Spleen (tissue), 11 donors: Measurements from ENCODE around the gene TRIM50. TPM values are rescaled to one million over a fixed set of nuclear protein-coding genes. Genes with fewer than 3 reads are reported as not detected.

Experiments used
- DNase-seq: peaks from one replicate; pipeline ENCODE4 v3.0.0-alpha.2; 2020
- H3K27ac ChIP-seq, 8 donors: fragments of 200-600 bp; sonication (generic) in 7 of 8; 1 replicate in 4 of 8; 2 replicates in 4 of 8; pipeline versions ENCODE4 v1.5.0 to v1.8.0; 2016 to 2021; ENCODE audit warnings: inconsistent platforms in 4 of 8, mild to moderate bottlenecking in 4 of 8, moderate library complexity in 1 of 8
- H3K27me3 ChIP-seq, 7 donors: fragments of 200-600 bp; sonication (generic) in 6 of 7; replicated peaks in 1 of 7; 1 replicate in 4 of 7; 2 replicates in 3 of 7; pipeline versions ENCODE4 v1.5.0 to v1.8.0; 2016 to 2021; ENCODE audit warnings: inconsistent platforms in 3 of 7, mild to moderate bottlenecking in 1 of 7
- H3K36me3 ChIP-seq, 6 donors: fragments of 200-600 bp; sonication (generic) in 5 of 6; 1 replicate in 4 of 6; 2 replicates in 2 of 6; pipeline versions ENCODE4 v1.5.0 to v1.8.0; 2016 to 2021; ENCODE audit warnings: inconsistent platforms in 2 of 6
- H3K4me1 ChIP-seq, 6 donors: fragments of 200-600 bp; sonication (generic) in 5 of 6; 1 replicate in 3 of 6; 2 replicates in 3 of 6; pipeline versions ENCODE4 v1.5.0 to v1.8.0; 2016 to 2021; ENCODE audit warnings: inconsistent platforms in 3 of 6
- H3K4me3 ChIP-seq, 8 donors: fragments of 200-600 bp; sonication (generic) in 7 of 8; 1 replicate in 4 of 8; 2 replicates in 4 of 8; pipeline versions ENCODE4 v1.5.0 to v1.8.0; 2016 to 2021; ENCODE audit warnings: inconsistent platforms in 4 of 8, mild to moderate bottlenecking in 4 of 8, moderate library complexity in 2 of 8
- H3K9me3 ChIP-seq, 8 donors: fragments of 200-600 bp; sonication (generic) in 7 of 8; 1 replicate in 4 of 8; 2 replicates in 4 of 8; pipeline versions ENCODE4 v1.5.0 to v1.8.0; 2016 to 2021; ENCODE audit warnings: inconsistent platforms in 4 of 8
- POLR2A ChIP-seq, 3 donors: fragments of 450-650 bp; IDR thresholded peaks; one replicate each; pipeline ENCODE4 v1.5.1; 2017; ENCODE audit warnings: antibody characterized with exemption in 3 of 3, mild to moderate bottlenecking in 1 of 3
- POLR2AphosphoS5 ChIP-seq, 3 donors: sonication (generic); formaldehyde crosslinking; IDR thresholded peaks; one replicate each; pipeline ENCODE4 v1.5.1; 2017; ENCODE audit warnings: antibody characterized with exemption in 3 of 3
- WGBS, 5 donors: extraction: QIAGEN DNeasy Blood & Tissue Kit in 3 of 5; methylation state at CpG; one replicate each; pipeline versions ENCODE4 v1.1.5 to v1.1.7; 2013 to 2018; 5-methylcytosine and 5-hydroxymethylcytosine counted together
- intact Hi-C: fragments of 100-400 bp; cut with DNase I; formaldehyde crosslinking; loops from one replicate; pipeline ENCODE4 v1.15.0; 2023; ENCODE audit warnings: low total_unique reads
- polyA plus RNA-seq, 3 donors: library from polyadenylated mRNA; stranded (reverse); fragments of 200-250 nt; gene quantifications; one replicate each; pipeline ENCODE4 v1.2.1, GENCODE V29; 2013
- total RNA-seq, 7 donors: library from RNA; depleted of rRNA in 3 of 7; stranded (reverse); fragments of >200 nt in 3 of 7; fragmentation: NEBNext Ultra II Directional in 4 of 7; extraction: Animal tissue kit (Norgen Biotek cat#: 25700) in 4 of 7; gene quantifications; one replicate each; pipeline versions ENCODE4 v1.1.0 to v1.2.1, GENCODE V29; 2016 to 2021
- TF ChIP-seq, protein P1 (sequence below), 11 experiments: fragments of 200-600 bp in 7 of 11; fragments of 450-650 bp in 4 of 11; sonication (generic) in 4 of 11; IDR thresholded peaks in 8 of 11; conservative IDR thresholded peaks in 3 of 11; 1 replicate in 7 of 11; 2 replicates in 4 of 11; pipeline versions ENCODE4 v1.4.0 to v1.8.0; 2016 to 2021; ENCODE audit warnings: antibody characterized with exemption in 11 of 11, inconsistent platforms in 4 of 11, mild to moderate bottlenecking in 1 of 11
- donor health status: healthy with polysubstance abuse.
- donor health status: DM: no; HTN: no; CAD: no; lungs with moderate emphysema.
- donor health status: DM: no; HTN: no; CAD: no.
- donor health status: Bipolar disorder and iron deficiency.
- donor health status: healthy.
- donor health status: DM: no; HTN: no; CAD: no.
- donor health status: DM: yes; HTN: yes; CAD: no.

Gene TRIM50
- total and polyA plus RNA-seq, 10 donors = 0.13 to 1.8 (median 0.32) TPM; not detected in 3

DNA sequence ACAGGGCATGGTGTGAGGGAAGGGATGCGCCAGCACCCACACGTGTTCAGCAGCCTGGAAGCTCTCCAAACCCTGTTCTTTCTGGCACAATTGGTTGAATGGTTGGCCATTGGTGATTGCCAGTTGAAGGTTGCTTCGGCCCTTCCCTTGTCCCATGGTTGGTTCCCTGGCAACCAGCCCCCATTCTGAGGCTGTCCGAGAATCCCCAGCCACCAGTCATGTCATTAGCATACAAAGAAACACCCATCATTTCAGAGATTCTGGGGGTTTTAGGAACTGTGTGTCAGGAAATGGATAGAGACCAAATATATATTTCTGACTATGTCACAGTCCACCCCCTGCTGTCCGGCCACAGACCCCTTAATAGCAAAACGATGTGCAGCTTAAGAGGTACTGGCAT is 21.9 kb upstream of the TRIM50 start:
- no peaks in the 10 kb centered on the region for H3K36me3 ChIP-seq
- WGBS, 5 donors = 77 to 87% (median 85%) methylated on average over 6 of the region's 6 CpGs
- H3K4me1 ChIP-seq = peaks cover 0 to 10% (median 0%) of the 10 kb centered on the region in 6 donors
- no peak overlapping the region for H3K4me3 ChIP-seq
- intact Hi-C loops = no loop called here
- peaks cover 0 to 9% (median 6%) of the 10 kb centered on the region in 8 donors for H3K9me3 ChIP-seq
- no peak for TF ChIP-seq POLR2A (IDR thresholded peaks at IDR 0.05)
- TF ChIP-seq, protein P1, sequence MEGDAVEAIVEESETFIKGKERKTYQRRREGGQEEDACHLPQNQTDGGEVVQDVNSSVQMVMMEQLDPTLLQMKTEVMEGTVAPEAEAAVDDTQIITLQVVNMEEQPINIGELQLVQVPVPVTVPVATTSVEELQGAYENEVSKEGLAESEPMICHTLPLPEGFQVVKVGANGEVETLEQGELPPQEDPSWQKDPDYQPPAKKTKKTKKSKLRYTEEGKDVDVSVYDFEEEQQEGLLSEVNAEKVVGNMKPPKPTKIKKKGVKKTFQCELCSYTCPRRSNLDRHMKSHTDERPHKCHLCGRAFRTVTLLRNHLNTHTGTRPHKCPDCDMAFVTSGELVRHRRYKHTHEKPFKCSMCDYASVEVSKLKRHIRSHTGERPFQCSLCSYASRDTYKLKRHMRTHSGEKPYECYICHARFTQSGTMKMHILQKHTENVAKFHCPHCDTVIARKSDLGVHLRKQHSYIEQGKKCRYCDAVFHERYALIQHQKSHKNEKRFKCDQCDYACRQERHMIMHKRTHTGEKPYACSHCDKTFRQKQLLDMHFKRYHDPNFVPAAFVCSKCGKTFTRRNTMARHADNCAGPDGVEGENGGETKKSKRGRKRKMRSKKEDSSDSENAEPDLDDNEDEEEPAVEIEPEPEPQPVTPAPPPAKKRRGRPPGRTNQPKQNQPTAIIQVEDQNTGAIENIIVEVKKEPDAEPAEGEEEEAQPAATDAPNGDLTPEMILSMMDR (IDR thresholded peaks at IDR 0.05 in 8 of 11, conservative IDR thresholded peaks at IDR 0.05 in 3 of 11) = no peak
- TF ChIP-seq POLR2AphosphoS5 (IDR thresholded peaks at IDR 0.05) = no peak
- H3K27me3 ChIP-seq = no peaks in the 10 kb centered on the region
- no peak overlapping the region for H3K27ac ChIP-seq
- no peak for DNase-seq

DNA sequence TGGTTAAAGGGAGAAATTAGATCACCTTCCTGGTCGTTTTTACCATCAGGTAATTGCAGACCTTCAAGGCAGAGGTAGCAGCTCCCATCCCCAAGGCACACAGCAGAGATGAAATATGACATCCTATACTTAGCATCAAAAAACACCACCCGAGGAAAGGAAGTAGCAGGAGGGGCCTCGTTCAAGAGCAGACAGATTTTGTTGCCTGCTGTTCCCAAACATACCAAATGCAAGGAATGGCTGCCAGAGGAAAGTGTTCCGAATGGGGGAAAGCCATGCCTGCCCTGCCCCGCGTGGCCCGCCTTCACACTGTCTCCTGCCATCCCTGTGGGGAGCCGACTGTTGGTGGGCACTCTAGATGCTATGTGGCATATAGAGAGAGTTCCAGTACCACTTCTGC is 18.1 kb upstream of the TRIM50 start:
- no peak overlapping the region for H3K27ac ChIP-seq
- H3K4me3 ChIP-seq = no peak overlapping the region
- no peak for TF ChIP-seq POLR2A (IDR thresholded peaks at IDR 0.05)
- TF ChIP-seq, protein P1 (IDR thresholded peaks at IDR 0.05 in 8 of 11, conservative IDR thresholded peaks at IDR 0.05 in 3 of 11) = no peak
- no peak for TF ChIP-seq POLR2AphosphoS5 (IDR thresholded peaks at IDR 0.05)
- H3K9me3 ChIP-seq = no peaks in the 10 kb centered on the region
- intact Hi-C loops = no loop called here
- H3K36me3 ChIP-seq = no peaks in the 10 kb centered on the region
- no peaks in the 10 kb centered on the region for H3K4me1 ChIP-seq
- DNase-seq = no peak
- peaks cover 0 to 20% (median 0%) of the 10 kb centered on the region in 7 donors for H3K27me3 ChIP-seq
- WGBS, 5 donors = 46 to 54% (median 49%) methylated on average over 8 of the region's 8 CpGs

- no peak overlapping the region for H3K4me3 ChIP-seq
- TF ChIP-seq POLR2AphosphoS5 (IDR thresholded peaks at IDR 0.05) = no peak
- TF ChIP-seq, protein P1 (IDR thresholded peaks at IDR 0.05 in 8 of 11, conservative IDR thresholded peaks at IDR 0.05 in 3 of 11) = no peak
- H3K27ac ChIP-seq = no peak overlapping the region
- intact Hi-C loops = no loop called here
- 37 to 50% (median 45%) methylated on average over 4 of the region's 4 CpGs for WGBS, 5 donors
- no peak for DNase-seq
- H3K9me3 ChIP-seq = no peaks in the 10 kb centered on the region
- peaks cover 0 to 20% (median 0%) of the 10 kb centered on the region in 7 donors for H3K27me3 ChIP-seq
- no peaks in the 10 kb centered on the region for H3K36me3 ChIP-seq
- no peaks in the 10 kb centered on the region for H3K4me1 ChIP-seq
Measured at GRCh38 chr7:73345538-73345937, 17.7 kb upstream of the TRIM50 start.

DNA sequence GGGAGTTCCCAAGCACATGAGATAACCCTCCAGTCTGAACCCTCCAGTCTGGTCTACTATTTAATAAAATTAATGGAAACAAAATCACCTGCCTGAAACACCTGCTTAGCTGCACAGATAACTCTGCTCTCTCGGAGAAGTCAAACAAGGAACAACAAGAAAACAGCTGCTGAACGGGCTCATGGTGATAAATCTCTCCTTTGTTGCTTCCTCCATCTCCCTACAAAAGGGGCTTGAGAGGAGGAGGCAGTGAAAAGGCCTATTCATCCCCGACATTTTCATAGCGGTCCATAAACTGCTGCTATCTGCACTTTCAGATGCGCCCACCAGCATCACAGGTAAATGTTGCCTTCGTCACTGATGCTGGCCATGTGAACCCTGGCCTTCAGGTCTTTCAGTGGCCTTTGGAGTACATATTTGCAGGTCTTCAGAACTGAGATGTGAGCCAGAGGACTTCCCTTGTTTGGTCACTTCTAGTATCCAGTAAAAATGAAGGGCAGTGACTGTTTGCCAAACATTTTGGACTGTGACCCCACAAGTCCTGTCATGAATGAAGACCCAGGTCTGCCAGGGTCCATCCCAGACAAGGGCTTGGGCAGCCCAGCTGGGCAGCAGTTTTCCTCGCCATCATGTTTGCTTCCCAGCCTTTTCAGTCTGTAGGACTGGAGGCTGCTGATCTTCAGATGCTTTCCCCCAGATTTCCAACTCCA is 15.9 kb upstream of the TRIM50 start:
- 79 to 89% (median 83%) methylated on average over 7 of the region's 7 CpGs for WGBS, 5 donors
- Histone ChIP-seq H3K36me3 (no peaks in the 10 kb centered on the region), H3K4me1 (no peaks in the 10 kb centered on the region), H3K9me3 (no peaks in the 10 kb centered on the region), H3K27ac (no peak overlapping the region), H3K27me3 (peaks cover 0 to 20% (median 0%) of the 10 kb centered on the region in 7 donors), H3K4me3 (no peak overlapping the region)
- TF ChIP-seq POLR2AphosphoS5 (IDR thresholded peaks at IDR 0.05) (no peak), POLR2A (IDR thresholded peaks at IDR 0.05) (no peak)
- TF ChIP-seq, protein P1 (IDR thresholded peaks at IDR 0.05 in 8 of 11, conservative IDR thresholded peaks at IDR 0.05 in 3 of 11) = no peak
- no peak for DNase-seq
- intact Hi-C loops = no loop called here
